DMS114 treated with DMSO at 0.1 percent for 48 hours (cell line): ENCODE data around the gene XPNPEP2.

ENCODE experiments used
- DNase-seq: peaks from one replicate; lab custom pipeline; 2025; ENCODE audit not compliant: unreplicated experiment; lab: John Stamatoyannopoulos, UW

XPNPEP2 gene

DNA sequence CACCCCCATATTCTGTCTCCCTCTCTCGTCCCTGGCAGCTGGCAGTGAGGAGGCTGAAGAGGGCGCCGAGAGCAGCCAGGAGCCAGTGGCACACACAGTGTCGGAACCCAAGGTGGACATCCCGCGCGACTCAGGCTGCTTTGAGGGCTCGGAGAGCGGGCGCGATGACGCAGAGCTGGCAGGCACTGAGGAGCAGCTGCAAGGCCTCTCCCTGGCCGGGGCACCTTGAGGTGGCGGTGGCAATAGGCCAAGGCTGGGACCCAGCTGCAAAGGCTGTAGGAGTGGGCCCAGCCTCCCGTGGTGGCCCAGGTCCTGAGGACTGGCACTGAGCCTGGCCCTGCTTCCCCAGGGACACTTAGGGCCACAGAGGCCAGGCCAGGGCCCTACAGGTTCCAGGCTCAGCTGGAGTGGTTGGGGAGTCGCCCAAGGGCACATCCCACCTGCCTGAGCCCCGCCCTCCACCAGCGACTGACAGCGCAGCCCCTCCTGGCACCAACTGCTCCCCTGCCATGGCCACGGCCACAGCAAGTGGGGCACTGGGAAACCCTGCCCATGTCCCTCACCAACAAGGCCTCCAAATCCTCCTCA, 54.9 kb downstream of the XPNPEP2 start:
- DNase-seq = no peak

DNA sequence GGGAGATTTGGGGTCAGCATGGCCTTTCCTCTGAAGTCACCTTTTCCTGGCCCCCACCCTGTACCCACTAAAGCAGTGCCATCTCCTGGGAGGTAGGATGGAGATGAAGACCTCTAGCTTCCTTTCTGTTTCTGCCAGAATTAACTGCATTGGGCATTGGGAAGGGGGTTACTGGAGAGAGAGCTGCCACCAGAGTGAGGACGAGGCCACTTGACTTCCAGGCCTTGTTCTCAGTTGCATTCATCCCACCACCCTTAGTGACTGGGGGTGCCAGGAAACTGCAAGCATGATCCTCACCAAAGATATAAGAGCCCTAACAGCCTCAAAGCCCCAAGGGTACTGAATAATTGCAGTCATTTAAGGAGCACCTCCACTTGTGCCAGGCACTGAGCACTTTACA, 56.8 kb downstream of the XPNPEP2 start:
- DNase-seq = no peak

DNA sequence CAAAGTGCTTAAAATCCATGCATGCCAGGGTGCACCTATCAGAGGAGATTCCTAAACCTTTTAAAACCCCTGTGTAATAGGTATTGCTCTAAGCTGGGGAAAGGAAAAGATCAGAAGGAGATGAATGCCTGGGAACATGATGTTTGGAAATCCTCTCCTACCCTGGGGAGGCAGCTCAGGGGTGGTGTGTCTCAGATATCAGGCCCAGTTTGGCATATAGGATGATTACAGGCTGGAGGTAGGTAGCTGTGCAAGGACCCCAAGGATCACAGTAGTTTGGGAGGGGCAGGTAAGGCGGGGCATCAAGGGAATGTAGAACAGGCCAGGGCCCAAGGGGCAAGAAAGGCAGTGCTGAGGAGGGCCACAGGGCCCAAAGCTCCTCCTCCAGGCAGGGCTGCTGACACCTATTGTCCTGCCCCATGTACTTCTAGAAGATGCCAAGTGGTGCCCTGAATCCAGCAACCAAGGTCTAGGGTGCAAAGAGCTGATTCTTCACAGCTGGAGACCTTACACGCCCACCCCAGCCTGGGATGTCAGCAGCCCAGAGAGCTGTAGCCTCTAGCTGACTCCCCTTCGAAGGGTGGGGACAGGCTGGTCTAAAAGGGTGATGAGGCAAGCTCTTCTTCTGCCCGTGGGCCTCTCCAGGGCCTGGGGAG, 58.6 kb downstream of the XPNPEP2 start:
- DNase-seq = no peak

- DNase-seq = no peak
Measured at GRCh38 chrX:129798456-129798855, 59.7 kb downstream of the XPNPEP2 start.

- DNase-seq = no peak
Measured at GRCh38 chrX:129798888-129799287, 60.1 kb downstream of the XPNPEP2 start.

- DNase-seq = no peak
Measured at GRCh38 chrX:129800186-129800585, 61.4 kb downstream of the XPNPEP2 start.

DNA sequence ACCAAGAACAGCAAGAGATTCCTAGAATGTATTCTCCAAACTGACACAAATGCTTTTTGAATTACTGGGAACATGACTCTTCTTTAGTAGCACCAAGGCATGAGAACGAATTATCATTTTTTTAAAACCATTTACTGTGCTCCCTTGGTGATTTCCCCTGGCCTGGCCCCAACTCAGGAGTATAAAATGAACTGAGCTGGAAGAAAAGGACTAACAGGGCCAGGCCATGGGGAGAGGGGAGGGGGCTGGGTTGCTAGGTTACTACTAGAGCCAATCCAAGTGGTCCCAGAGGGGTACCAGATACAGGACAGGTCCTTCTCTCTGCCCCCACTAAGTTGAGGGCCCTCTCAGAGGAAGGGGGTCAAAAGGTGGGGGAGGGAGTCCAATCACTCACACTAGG, 64.1 kb downstream of the XPNPEP2 start:
- no peak for DNase-seq

DNA sequence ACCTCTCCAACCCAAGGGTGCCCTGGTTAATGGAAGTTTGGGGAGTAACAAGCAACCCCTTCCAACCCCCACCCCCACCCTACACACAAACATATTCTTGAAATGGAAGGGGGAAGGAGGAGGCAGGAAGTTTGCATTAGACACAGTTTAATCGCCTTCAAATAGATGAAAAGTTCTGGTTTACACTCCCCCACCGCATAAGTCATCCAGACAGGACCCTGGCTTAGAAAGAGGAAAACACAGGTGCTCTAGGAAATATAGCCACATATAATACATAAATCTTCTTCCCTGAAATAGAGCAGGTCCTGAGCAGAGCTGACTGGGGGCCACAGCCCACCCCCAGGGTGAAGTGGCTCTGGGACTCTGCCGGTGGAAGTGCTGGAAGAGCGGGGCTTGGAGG, 66.0 kb downstream of the XPNPEP2 start:
- DNase-seq = no peak

- no peak for DNase-seq
Measured at GRCh38 chrX:129808158-129808828, 69.5 kb downstream of the XPNPEP2 start.

DNA sequence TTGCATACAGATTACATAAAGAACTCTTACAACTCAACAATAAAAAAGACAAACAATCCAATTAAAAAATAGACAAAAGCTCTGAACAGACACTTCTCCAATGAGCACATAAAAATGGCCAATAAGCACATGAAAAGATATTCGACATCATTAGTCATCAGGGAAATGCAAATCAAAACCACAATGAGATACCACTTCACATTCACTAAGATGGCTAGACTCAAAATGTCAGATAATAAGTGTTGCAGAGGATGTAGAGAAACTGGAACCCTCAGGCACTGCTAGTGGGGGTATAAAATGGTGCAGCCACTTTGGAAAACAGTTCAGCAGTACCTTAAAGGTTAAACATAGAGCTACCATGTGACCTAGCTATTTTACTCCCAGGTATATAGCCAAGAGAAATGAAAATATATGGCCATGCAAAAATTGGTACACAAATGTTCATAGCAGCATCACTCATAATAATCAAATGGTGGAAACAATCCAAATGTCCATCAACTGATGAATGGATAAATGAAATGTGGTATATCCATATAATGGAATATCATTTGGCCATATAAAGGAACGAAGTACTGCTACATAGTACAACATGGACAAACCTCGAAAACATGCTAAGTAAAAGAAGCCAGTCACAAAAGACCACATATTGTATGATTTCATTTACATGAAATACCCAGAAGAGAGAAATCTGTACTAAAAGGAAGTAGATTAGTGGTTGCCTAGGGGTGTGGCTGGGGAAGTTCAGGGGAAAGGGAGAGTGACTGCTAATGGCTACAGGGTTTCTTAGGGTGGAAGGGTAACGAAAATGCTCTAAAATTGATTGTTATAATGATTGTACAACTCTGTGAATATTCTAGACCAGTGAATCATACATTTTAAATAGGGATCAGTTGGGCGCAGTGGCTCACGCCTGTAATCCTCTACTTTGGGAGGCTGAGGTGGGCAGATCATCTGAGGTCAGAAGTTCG, 70.3 kb downstream of the XPNPEP2 start:
- DNase-seq = no peak

DNA sequence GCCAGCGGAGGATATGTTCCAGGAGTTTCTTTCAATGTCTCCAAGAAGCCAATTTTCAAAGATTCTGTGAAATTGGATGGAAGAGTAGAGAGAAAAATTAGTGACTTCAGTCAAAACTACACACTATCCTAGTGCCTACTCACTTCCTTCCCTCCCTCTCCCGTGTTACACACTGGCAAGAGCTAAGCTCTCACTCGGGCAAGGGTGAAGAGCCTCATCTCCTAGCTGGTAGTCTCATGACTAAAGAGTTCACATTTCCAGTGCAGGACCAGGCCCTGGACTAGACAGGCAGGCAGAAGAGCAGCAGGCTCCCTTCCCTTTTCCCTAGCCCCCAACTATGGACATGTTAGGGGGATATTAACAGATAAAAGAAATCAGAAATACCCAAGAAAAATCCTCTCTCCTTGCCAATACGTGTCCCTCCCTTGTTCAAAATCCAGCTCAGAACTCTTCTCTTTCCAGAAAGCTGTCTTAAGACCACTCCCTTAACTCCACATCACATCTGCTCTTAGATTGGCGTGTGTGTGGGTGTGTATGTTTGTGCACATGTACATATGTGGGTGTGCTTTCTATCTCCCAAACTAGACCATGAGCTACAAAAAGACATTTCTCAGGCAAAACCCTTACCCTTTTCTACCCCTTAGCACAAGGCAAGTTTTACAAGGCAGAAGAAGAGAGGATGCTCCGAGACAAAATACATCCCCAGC, 75.0 kb downstream of the XPNPEP2 start:
- DNase-seq = no peak

DNA sequence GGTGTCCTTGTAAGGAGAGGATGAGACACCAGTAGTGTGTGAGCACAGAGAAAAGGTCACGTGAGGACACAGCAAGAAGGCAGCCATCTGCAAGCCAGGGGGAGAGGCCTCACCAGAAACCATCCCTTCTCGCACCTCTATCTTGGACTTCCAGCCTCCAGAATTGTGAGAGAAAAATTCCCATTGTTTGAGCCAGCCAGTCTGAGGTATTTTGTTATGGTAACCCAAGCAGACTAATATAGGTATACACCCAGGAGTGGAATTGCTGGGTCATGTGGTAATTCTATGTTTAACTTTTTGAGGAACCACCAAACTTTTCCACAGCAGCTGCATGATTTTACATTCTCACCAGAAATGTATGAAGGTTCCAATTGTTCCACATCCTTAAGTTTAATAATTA, 79.3 kb downstream of the XPNPEP2 start:
- DNase-seq = no peak
